MM.1S (cell line): ENCODE measurements around the gene RFTN1.

ENCODE experiments used
- DNase-seq: peaks from one replicate; pipeline ENCODE4 v3.0.0-alpha.2; 2015
- H2AFZ ChIP-seq: fragments of 300-600 bp; sonication (generic); 2 replicates; pipeline ENCODE4 v1.6.0; 2016; ENCODE audit warnings: antibody characterized with exemption, low read length
- H3F3A ChIP-seq: fragments of 300-600 bp; sonication (generic); 2 replicates; pipeline ENCODE4 v1.6.1; 2016; ENCODE audit warnings: mild to moderate bottlenecking, antibody characterized with exemption, low read length, moderate library complexity, mixed read lengths; ENCODE audit not compliant: insufficient read depth
- H3K27ac ChIP-seq: fragments of 300-600 bp; sonication (generic); 2 replicates; pipeline ENCODE4 v1.5.1; 2016; ENCODE audit warnings: mild to moderate bottlenecking, low read length
- H3K27me3 ChIP-seq: fragments of 300-600 bp; sonication (generic); replicated peaks from 2 replicates; pipeline ENCODE4 v1.6.0; 2016; ENCODE audit warnings: low read length; ENCODE audit not compliant: insufficient read depth
- H3K36me3 ChIP-seq: fragments of 300-600 bp; sonication (generic); replicated peaks from 2 replicates; pipeline ENCODE4 v1.6.1; 2016; ENCODE audit warnings: mild to moderate bottlenecking, low read length, mixed read lengths; ENCODE audit not compliant: insufficient read depth
- H3K4me1 ChIP-seq: fragments of 300-600 bp; sonication (generic); 2 replicates; pipeline ENCODE4 v1.6.1; 2016; ENCODE audit warnings: low read length, mixed read lengths
- H3K4me2 ChIP-seq: fragments of 300-600 bp; sonication (generic); 2 replicates; pipeline ENCODE4 v1.6.0; 2016; ENCODE audit warnings: low read depth, low read length
- H3K4me3 ChIP-seq: fragments of 300-600 bp; sonication (generic); 2 replicates; pipeline ENCODE4 v1.5.1; 2016; ENCODE audit warnings: low read length, mixed read lengths
- H3K79me2 ChIP-seq: fragments of 300-600 bp; sonication (generic); 2 replicates; pipeline ENCODE4 v1.6.1; 2016; ENCODE audit warnings: mixed run types, low read length, mixed read lengths
- H3K9ac ChIP-seq: fragments of 300-600 bp; sonication (generic); 2 replicates; pipeline ENCODE4 v1.6.1; 2016; ENCODE audit warnings: low read length, mixed read lengths
- H3K9me2 ChIP-seq: fragments of 300-600 bp; sonication (generic); replicated peaks from 2 replicates; pipeline ENCODE4 v1.6.1; 2016; ENCODE audit warnings: mild to moderate bottlenecking, low read length, mixed read lengths; ENCODE audit not compliant: insufficient read depth
- H3K9me3 ChIP-seq: fragments of 300-600 bp; sonication (generic); replicated peaks from 2 replicates; pipeline ENCODE4 v1.6.1; 2016; ENCODE audit warnings: mild to moderate bottlenecking, low read length, mixed read lengths; ENCODE audit not compliant: insufficient read depth
- H4K20me1 ChIP-seq: fragments of 300-600 bp; sonication (generic); 2 replicates; pipeline ENCODE4 v1.6.1; 2016; ENCODE audit warnings: mild to moderate bottlenecking, low read length, moderate library complexity, mixed read lengths; ENCODE audit not compliant: insufficient read depth
- EZH2 ChIP-seq: fragments of 300-600 bp; sonication (generic); optimal IDR thresholded peaks from 2 replicates; pipeline ENCODE3; 2017; ENCODE audit warnings: low read depth, mild to moderate bottlenecking, antibody characterized with exemption, low read length, mixed read lengths
- EZH2phosphoT487 ChIP-seq: fragments of 300-600 bp; sonication (generic); IDR thresholded peaks from 2 replicates; pipeline ENCODE4 v1.6.1; 2018; ENCODE audit warnings: antibody characterized with exemption, low read length
- TF ChIP-seq, protein P1 (sequence below): fragments of 300-600 bp; sonication (generic); IDR thresholded peaks from 2 replicates; pipeline ENCODE4 v1.5.1; 2016; ENCODE audit warnings: antibody characterized with exemption, low read length, mixed read lengths

The RFTN1 gene

DNA sequence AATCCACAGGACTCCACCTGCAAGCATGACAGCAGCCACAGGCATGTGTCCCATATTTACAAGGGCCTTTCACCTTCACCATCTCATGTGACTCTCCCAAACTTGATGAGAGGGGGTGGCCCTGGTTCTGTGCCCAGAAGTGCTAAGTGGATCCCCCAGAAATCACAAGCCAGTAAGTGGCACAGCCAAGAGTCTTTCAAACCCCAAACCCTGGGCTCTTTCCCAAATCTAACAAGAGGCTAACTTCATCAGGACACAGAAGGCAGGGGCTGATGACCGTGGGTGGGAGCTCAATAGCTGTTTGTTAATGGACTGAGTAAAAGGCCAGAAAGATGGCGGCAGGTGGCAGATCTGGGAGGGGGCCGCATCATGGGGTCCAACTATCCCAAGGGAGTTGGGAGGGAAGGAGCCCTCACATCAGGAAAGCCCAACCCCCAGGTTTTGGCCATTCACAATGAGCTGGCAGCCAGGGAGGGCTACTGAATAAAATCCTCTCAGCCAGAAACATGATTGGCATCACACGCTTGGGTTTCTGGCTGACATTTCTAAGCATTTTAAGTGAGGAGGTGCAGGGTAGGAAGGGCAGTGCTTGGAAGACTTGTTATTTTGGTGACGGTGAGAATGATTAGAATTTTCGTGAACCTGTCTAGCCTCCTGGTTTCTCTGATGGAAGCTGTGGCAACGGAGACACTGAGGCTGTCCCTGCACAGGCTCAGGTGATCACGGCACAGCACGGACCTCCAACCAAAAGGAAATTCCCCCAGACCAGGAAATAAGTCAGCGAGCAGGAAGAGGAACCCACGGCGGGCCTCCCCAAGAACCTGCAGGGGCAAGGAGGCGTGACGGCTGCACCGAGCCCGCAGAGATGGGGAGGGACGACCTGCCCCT, 139.2 kb downstream of the RFTN1 start:
- H4K20me1 ChIP-seq, result no peaks in the 10 kb centered on the region
- DNase-seq, result no peak
- H3K27me3 ChIP-seq, result no peaks in the 10 kb centered on the region
- H3K4me3 ChIP-seq, result no peak overlapping the region
- no peaks in the 10 kb centered on the region for H3K79me2 ChIP-seq
- no peaks in the 10 kb centered on the region for H3F3A ChIP-seq
- no peak overlapping the region for H3K27ac ChIP-seq
- H3K4me2 ChIP-seq, result no peak overlapping the region
- H3K9me3 ChIP-seq, result no peaks in the 10 kb centered on the region
- H3K4me1 ChIP-seq, result 0 out of 2 replicates have a peak, but pooled peaks cover 4% of the 10 kb centered on the region
- no peaks in the 10 kb centered on the region for H3K9me2 ChIP-seq
- no peaks in the 10 kb centered on the region for H3K36me3 ChIP-seq
- no peak overlapping the region for H3K9ac ChIP-seq
- TF ChIP-seq, protein P1, sequence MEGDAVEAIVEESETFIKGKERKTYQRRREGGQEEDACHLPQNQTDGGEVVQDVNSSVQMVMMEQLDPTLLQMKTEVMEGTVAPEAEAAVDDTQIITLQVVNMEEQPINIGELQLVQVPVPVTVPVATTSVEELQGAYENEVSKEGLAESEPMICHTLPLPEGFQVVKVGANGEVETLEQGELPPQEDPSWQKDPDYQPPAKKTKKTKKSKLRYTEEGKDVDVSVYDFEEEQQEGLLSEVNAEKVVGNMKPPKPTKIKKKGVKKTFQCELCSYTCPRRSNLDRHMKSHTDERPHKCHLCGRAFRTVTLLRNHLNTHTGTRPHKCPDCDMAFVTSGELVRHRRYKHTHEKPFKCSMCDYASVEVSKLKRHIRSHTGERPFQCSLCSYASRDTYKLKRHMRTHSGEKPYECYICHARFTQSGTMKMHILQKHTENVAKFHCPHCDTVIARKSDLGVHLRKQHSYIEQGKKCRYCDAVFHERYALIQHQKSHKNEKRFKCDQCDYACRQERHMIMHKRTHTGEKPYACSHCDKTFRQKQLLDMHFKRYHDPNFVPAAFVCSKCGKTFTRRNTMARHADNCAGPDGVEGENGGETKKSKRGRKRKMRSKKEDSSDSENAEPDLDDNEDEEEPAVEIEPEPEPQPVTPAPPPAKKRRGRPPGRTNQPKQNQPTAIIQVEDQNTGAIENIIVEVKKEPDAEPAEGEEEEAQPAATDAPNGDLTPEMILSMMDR, result no peak
- TF ChIP-seq EZH2phosphoT487, result no peak
- no peak for TF ChIP-seq EZH2
- no peak overlapping the region for H2AFZ ChIP-seq

DNA sequence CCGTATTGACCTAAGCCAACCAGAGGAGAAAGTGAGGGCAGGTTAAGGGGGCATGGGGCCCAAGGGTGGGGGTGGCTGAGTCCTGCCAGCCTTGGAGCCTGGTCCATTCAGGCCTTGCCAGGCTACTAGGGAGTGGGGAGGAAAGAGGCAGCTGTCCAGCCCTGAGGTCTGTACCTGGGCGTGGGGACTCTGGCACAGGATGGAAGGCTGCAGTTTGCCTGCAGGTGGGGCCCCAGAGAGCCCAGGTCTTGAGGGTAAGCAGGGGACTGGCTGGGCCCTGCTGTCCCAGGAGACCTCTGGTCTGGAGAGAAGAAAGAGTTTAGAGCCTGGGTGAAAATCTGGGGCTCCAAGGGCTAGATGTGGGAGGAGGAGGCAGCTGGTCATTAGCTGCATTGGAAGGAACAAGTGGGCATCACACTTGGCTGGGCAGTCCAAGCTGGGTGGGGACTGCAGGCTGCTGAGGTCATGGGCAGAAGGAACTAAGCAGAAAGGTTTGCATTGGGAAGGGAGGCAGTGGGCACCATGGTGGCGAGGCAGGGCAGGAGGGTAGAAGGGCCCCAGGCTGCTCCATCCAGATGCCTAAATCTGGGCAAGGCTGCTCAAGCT, 140.1 kb downstream of the RFTN1 start:
- H3K36me3 ChIP-seq, result no peaks in the 10 kb centered on the region
- no peaks in the 10 kb centered on the region for H3K27me3 ChIP-seq
- H3F3A ChIP-seq, result no peaks in the 10 kb centered on the region
- no peaks in the 10 kb centered on the region for H4K20me1 ChIP-seq
- H3K27ac ChIP-seq, result no peak overlapping the region
- no peak overlapping the region for H3K4me3 ChIP-seq
- no peak overlapping the region for H3K4me2 ChIP-seq
- H3K9ac ChIP-seq, result no peak overlapping the region
- no peak for DNase-seq
- 0 out of 2 replicates have a peak, but pooled peaks cover 4% of the 10 kb centered on the region for H3K4me1 ChIP-seq
- no peaks in the 10 kb centered on the region for H3K9me2 ChIP-seq
- TF ChIP-seq, protein P1, result no peak
- no peak for TF ChIP-seq EZH2
- TF ChIP-seq EZH2phosphoT487, result no peak
- H3K9me3 ChIP-seq, result no peaks in the 10 kb centered on the region
- no peaks in the 10 kb centered on the region for H3K79me2 ChIP-seq
- H2AFZ ChIP-seq, result no peak overlapping the region

DNA sequence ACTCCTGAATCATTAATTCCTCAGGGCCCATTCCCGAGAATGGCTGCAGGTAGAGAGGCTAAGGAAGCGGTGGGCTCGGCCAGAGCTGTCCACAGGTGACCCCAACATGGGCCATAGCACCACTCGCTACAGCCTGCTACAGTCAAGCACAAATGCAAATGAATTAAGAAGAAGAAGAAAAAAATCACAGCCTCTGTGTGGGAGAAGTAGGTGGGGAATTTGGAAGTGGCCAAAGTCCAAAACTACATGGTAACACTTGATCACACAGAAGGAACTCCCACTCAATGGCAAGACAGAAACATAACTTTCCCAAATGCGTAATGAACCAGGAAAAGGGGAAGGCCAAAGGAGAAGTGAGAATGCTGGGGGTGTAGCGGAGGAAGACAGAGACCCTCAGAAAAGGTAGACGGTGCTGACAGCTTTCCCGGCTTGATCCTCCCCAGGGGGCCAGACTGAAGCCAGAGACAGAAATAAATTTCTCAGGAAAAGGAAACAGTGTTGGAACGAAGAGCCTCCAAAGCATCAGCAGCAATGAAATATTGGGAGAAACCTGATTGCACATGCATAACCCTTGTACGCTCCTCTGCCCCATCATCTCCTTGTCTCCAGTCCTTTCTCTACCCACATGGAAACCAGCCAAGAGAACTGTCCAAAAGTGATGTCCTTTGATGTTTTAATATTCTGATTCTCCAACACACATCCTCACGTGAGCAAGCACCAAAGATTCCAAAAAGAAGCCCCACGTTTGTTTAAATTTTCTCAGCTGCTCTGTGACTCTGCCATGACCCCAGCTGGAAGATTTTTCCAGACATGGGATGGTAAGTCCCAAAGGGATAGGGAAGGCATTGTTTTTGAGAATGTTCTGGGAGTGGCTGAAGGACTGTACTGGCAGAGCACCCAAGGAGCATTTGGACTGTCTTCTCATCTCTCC, 140.9 kb downstream of the RFTN1 start:
- H3K4me3 ChIP-seq, result no peak overlapping the region
- DNase-seq, result no peak
- H2AFZ ChIP-seq, result no peak overlapping the region
- no peak overlapping the region for H3K27ac ChIP-seq
- no peaks in the 10 kb centered on the region for H3K9me2 ChIP-seq
- no peak overlapping the region for H3K9ac ChIP-seq
- no peaks in the 10 kb centered on the region for H3F3A ChIP-seq
- no peaks in the 10 kb centered on the region for H3K9me3 ChIP-seq
- TF ChIP-seq EZH2phosphoT487 (no peak), EZH2 (no peak)
- TF ChIP-seq, protein P1, result no peak
- no peaks in the 10 kb centered on the region for H3K79me2 ChIP-seq
- no peaks in the 10 kb centered on the region for H3K27me3 ChIP-seq
- no peaks in the 10 kb centered on the region for H4K20me1 ChIP-seq
- H3K36me3 ChIP-seq, result no peaks in the 10 kb centered on the region
- 0 out of 2 replicates have a peak, but pooled peaks cover 4% of the 10 kb centered on the region for H3K4me1 ChIP-seq
- no peak overlapping the region for H3K4me2 ChIP-seq
